ENCODE data around the gene TBC1D22A. TPM values are rescaled to one million over a fixed set of nuclear protein-coding genes. Genes with fewer than 3 reads are reported as not detected.

The TBC1D22A gene
- total RNA-seq, 4 donors from 2014 or later, result 16.2 to 22.2 (median 17.8) TPM

- no peak for TF ChIP-seq CTCF (IDR thresholded peaks at IDR 0.05)
- TF ChIP-seq POLR2AphosphoS5 (IDR thresholded peaks at IDR 0.05), result no peak
- no peak for TF ChIP-seq POLR2A (IDR thresholded peaks at IDR 0.05)
- no peak for TF ChIP-seq EP300 (IDR thresholded peaks at IDR 0.05)
- no peak overlapping the region for H3K4me3 ChIP-seq
- H3K27ac ChIP-seq, result no peak overlapping the region
- WGBS, 2 donors (ENCODE audit: low coverage in 1 of 2), result 86 to 87% methylated on average over 4 to 5 of the region's 8 CpGs
- no peaks in the 10 kb centered on the region for H3K4me1 ChIP-seq
- ATAC-seq, result no peak
- no peaks in the 10 kb centered on the region for H3K27me3 ChIP-seq
- H3K36me3 ChIP-seq, result no peaks in the 10 kb centered on the region
- no peaks in the 10 kb centered on the region for H3K9me3 ChIP-seq
These were observed 356.7 kb downstream of the TBC1D22A start for GRCh38 chr22:47119181-47119580.

DNA sequence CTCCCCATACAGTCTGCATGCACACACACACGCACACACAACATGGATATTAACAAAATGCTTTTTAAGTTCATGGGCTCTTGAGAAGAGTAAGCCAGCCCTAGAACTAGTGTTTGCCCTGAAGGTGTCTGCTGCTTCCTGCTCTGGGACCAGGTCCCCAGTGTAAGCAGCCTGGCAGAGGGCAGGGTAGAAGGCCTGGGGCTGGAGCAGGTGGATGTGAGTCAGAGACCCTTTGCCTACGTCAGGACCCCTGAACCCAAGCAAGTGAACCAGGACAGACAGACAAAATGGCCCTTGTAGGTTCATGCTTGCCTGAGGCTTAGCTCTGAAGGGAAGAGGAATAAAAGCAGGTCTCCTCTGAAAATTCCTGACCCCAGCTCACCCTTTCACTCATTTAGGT is 357.9 kb downstream of the TBC1D22A start:
- H3K27me3 ChIP-seq, result no peaks in the 10 kb centered on the region
- TF ChIP-seq POLR2AphosphoS5 (IDR thresholded peaks at IDR 0.05) (no peak), CTCF (IDR thresholded peaks at IDR 0.05) (no peak), POLR2A (IDR thresholded peaks at IDR 0.05) (no peak)
- no peak overlapping the region for H3K27ac ChIP-seq
- no peaks in the 10 kb centered on the region for H3K4me1 ChIP-seq
- no peaks in the 10 kb centered on the region for H3K9me3 ChIP-seq
- ATAC-seq, result no peak
- 83 to 100% methylated on average over 1 of the region's 2 CpGs for WGBS, 2 donors (ENCODE audit: low coverage in 1 of 2)
- H3K4me3 ChIP-seq, result no peak overlapping the region
- H3K36me3 ChIP-seq, result no peaks in the 10 kb centered on the region

DNA sequence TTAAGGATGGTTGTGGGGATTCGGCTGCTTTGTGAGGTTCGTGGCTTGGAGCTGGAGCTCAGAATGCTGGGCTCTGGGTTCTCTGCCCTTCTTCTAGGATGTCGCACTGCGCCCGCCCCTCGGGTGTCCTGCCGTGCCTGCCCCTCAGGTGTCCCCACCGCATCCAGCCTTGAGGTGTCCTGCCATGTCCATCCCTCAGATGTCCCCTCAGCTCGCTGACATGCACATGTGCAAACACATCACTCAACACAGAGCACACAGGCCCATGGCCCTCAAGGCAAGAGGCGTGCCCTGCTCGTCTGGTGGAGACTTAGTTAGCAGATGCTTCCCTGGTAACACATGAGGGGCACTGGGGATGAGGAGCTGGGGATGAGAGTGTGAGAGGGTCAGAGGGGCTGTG is 359.3 kb downstream of the TBC1D22A start:
- Histone ChIP-seq H3K27me3 (no peaks in the 10 kb centered on the region), H3K36me3 (no peaks in the 10 kb centered on the region), H3K4me1 (no peaks in the 10 kb centered on the region), H3K27ac (no peak overlapping the region), H3K9me3 (no peaks in the 10 kb centered on the region), H3K4me3 (no peak overlapping the region)
- ATAC-seq, result no peak
- TF ChIP-seq CTCF (IDR thresholded peaks at IDR 0.05), result no peak
- TF ChIP-seq POLR2AphosphoS5 (IDR thresholded peaks at IDR 0.05), result no peak
- no peak for TF ChIP-seq EP300 (IDR thresholded peaks at IDR 0.05)
- TF ChIP-seq POLR2A (IDR thresholded peaks at IDR 0.05), result no peak
- 100% methylated on average over 2 of the region's 11 CpGs; no CpG with 5 or more reads in 1 of the 2 donors for WGBS, 2 donors (ENCODE audit: low coverage in 1 of 2)

- no peak for ATAC-seq
- 70 to 93% methylated on average over 2 of the region's 9 CpGs for WGBS, 2 donors (ENCODE audit: low coverage in 1 of 2)
- Histone ChIP-seq H3K36me3 (no peaks in the 10 kb centered on the region), H3K9me3 (no peaks in the 10 kb centered on the region), H3K27ac (no peak overlapping the region), H3K4me3 (no peak overlapping the region), H3K4me1 (no peaks in the 10 kb centered on the region), H3K27me3 (no peaks in the 10 kb centered on the region)
- TF ChIP-seq POLR2AphosphoS5 (IDR thresholded peaks at IDR 0.05) (no peak), POLR2A (IDR thresholded peaks at IDR 0.05) (no peak), CTCF (IDR thresholded peaks at IDR 0.05) (no peak), EP300 (IDR thresholded peaks at IDR 0.05) (no peak)
These were observed 360.1 kb downstream of the TBC1D22A start for GRCh38 chr22:47122441-47123000.

DNA sequence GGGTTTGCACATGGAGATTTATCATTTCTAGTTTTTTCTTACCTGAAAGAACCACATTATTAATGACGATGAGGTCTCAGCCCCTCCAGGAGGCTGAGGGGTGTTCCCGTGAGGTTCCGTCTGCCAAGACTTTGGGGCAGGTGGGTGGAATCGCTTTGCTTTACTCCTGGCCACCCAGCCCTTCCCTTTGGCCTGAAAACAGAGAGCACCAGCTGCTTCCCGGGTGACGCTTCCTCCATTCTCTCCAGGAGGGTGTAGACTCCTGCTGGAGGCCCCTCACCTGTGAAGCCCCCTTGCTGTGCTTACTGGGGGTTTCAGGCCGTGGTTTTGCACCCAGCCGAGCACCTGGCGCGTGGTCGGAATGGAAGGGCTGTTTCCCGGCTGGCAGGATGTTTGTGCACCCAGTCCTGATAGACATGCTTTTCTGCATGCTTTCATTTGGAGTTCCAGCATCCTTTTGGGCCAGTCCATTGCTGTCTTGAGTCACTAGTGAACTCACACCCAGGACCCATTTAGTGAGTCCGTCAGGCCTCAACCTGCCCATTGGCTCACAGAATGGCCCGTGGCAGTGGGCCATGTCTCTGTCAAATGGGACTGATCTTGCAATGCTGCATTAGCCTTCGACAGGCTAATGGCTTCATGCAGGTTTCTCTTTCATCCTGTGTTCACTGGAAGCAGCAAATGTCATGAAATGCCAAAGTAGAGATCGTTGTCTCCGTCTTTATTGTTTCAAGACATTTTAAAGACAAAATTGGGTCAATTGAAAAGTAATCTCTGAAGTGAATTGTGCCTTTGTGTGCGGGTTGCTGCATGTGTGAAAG is 360.8 kb downstream of the TBC1D22A start:
- Histone ChIP-seq H3K9me3 (no peaks in the 10 kb centered on the region), H3K4me3 (no peak overlapping the region), H3K27me3 (no peaks in the 10 kb centered on the region), H3K27ac (no peak overlapping the region), H3K36me3 (no peaks in the 10 kb centered on the region), H3K4me1 (no peaks in the 10 kb centered on the region)
- no peak for ATAC-seq
- 75 to 87% methylated on average over 6 to 13 of the region's 18 CpGs for WGBS, 2 donors (ENCODE audit: low coverage in 1 of 2)
- TF ChIP-seq POLR2AphosphoS5 (IDR thresholded peaks at IDR 0.05), result no peak
- TF ChIP-seq EP300 (IDR thresholded peaks at IDR 0.05), result no peak
- no peak for TF ChIP-seq CTCF (IDR thresholded peaks at IDR 0.05)
- no peak for TF ChIP-seq POLR2A (IDR thresholded peaks at IDR 0.05)

Data from gastroesophageal sphincter (tissue), 4 donors.